T-cell (primary cell): Measurements from ENCODE around the gene SDK2. TPM values are rescaled to one million over a fixed set of nuclear protein-coding genes. Genes with fewer than 3 reads are reported as not detected.

Experiments
- ATAC-seq, 4 experiments: fragments of 200-7000 bp in 3 of 4; fragments of 150-1000 bp in 1 of 4; cut with Tn5 transposase; replicated peaks in 1 of 4; 1 replicate in 3 of 4; 2 replicates in 1 of 4; pipeline ENCODE4 v1.10.0; 2021; ENCODE audit warnings: moderate library complexity in 3 of 4, mild to moderate bottlenecking in 2 of 4, moderate number of reproducible peaks in 1 of 4
- CTCF ChIA-PET, 2 donors: fragments of 300-600 bp; sonication (Branson Sonifier 250); formaldehyde crosslinking; loops; one replicate each; lab custom pipeline; 2022; ENCODE audit warnings: antibody characterized with exemption in 2 of 2; lab: Charles Lee
- POLR2A ChIA-PET, 2 donors: fragments of 300-600 bp; sonication (Branson Sonifier 250); formaldehyde crosslinking; loops; one replicate each; lab custom pipeline; 2022; ENCODE audit warnings: antibody characterized with exemption in 2 of 2; lab: Charles Lee
- DNase-seq, 35 experiments: peaks; one replicate each; pipeline versions ENCODE4 v3.0.0 to v3.0.0-alpha.2; 2013 to 2023
- H3K27ac ChIP-seq: one replicate; pipeline ENCODE4 v1.5.1; 2013; ENCODE audit warnings: low read length
- H3K27me3 ChIP-seq, 2 experiments: replicated peaks in 1 of 2; 1 replicate in 1 of 2; 2 replicates in 1 of 2; pipeline versions ENCODE4 v1.6.1 to v1.7.0; 2013; ENCODE audit warnings: low read length in 1 of 2, mixed read lengths in 1 of 2; ENCODE audit not compliant: control insufficient read depth in 2 of 2, insufficient read depth in 2 of 2; ENCODE audit errors: extremely low read depth in 1 of 2
- H3K36me3 ChIP-seq, 2 donors: 1 replicate in 1 of 2; 2 replicates in 1 of 2; pipeline versions ENCODE4 v1.6.1 to v1.7.0; 2013; ENCODE audit warnings: low read length in 1 of 2; ENCODE audit not compliant: control insufficient read depth in 2 of 2, insufficient read depth in 1 of 2; ENCODE audit errors: extremely low read depth in 1 of 2
- H3K4me1 ChIP-seq, 2 experiments: 1 replicate in 1 of 2; 2 replicates in 1 of 2; pipeline versions ENCODE4 v1.6.1 to v1.7.0; 2013; ENCODE audit warnings: low read length in 2 of 2, mixed read lengths in 1 of 2; ENCODE audit not compliant: insufficient read depth in 2 of 2, control insufficient read depth in 1 of 2; ENCODE audit errors: extremely low read depth in 1 of 2
- H3K4me3 ChIP-seq, 2 donors: 1 replicate in 1 of 2; 2 replicates in 1 of 2; pipeline versions ENCODE4 v1.5.1 to v1.7.0; 2013; ENCODE audit warnings: mild to moderate bottlenecking in 2 of 2, low read length in 1 of 2, moderate library complexity in 1 of 2; ENCODE audit not compliant: control insufficient read depth in 1 of 2; ENCODE audit errors: extremely low read depth in 1 of 2
- H3K9me3 ChIP-seq: 2 replicates; pipeline ENCODE4 v1.7.0; 2013
- H3K27ac Mint-ChIP-seq, 2 donors: one replicate each; pipeline ENCODE4 v1.8.0; 2020 to 2021; ENCODE audit warnings: mild to moderate bottlenecking in 2 of 2, mixed read lengths in 2 of 2
- H3K27me3 Mint-ChIP-seq, 2 donors: one replicate each; pipeline ENCODE4 v1.8.0; 2021 to 2022; ENCODE audit warnings: mixed read lengths in 2 of 2
- H3K36me3 Mint-ChIP-seq: one replicate; pipeline ENCODE4 v1.8.0; 2021; ENCODE audit warnings: mixed read lengths
- H3K4me1 Mint-ChIP-seq, 3 donors: one replicate each; pipeline ENCODE4 v1.8.0; 2020 to 2022; ENCODE audit warnings: mixed read lengths in 3 of 3, mild to moderate bottlenecking in 1 of 3
- H3K4me3 Mint-ChIP-seq, 3 donors: one replicate each; pipeline ENCODE4 v1.8.0; 2020 to 2022; ENCODE audit warnings: mild to moderate bottlenecking in 3 of 3, mixed read lengths in 3 of 3, moderate library complexity in 3 of 3
- H3K9me3 Mint-ChIP-seq, 3 donors: one replicate each; pipeline ENCODE4 v1.8.0; 2020 to 2022; ENCODE audit warnings: mixed read lengths in 3 of 3
- WGBS: methylation state at CpG from one replicate; pipeline ENCODE4 v1.1.5; 2013; ENCODE audit warnings: missing lambda C conversion rate; ENCODE audit not compliant: insufficient coverage; 5-methylcytosine and 5-hydroxymethylcytosine counted together
- total RNA-seq, 35 experiments: library from RNA in 6 of 35; stranded (reverse) in 6 of 35; fragments of 120-200 nt in 1 of 35; gene quantifications; one replicate each; pipeline versions ENCODE4 v1.2.1 to v1.2.4 and lab custom pipeline; 2013 to 2026

Gene SDK2
- total RNA-seq, 5 donors from 2014 or later (not counting 1 experiment from before 2014, with no cell fraction given) = 2.9 to 8.3 (median 4.8) TPM

GRCh38 chr17:73555199-73555960, 88.9 kb downstream of the SDK2 start:
- peaks cover 14 to 26% (median 23%) of the 10 kb centered on the region in 3 donors for H3K4me1 Mint-ChIP-seq
- Histone ChIP-seq H3K27ac (no peak overlapping the region), H3K9me3 (no peaks in the 10 kb centered on the region), H3K4me3 (no peak overlapping the region), H3K4me1 (peaks cover 0 to 15% of the 10 kb centered on the region in 2 experiments), H3K36me3 (no peaks in the 10 kb centered on the region), H3K27me3 (peaks cover 0 to 29% of the 10 kb centered on the region in 2 experiments)
- CTCF ChIA-PET = no interaction called here
- no peak overlapping the region for H3K4me3 Mint-ChIP-seq
- H3K36me3 Mint-ChIP-seq = no peaks in the 10 kb centered on the region
- peaks cover 0 to 6% (median 2%) of the 10 kb centered on the region in 3 donors for H3K9me3 Mint-ChIP-seq
- H3K27ac Mint-ChIP-seq = no peak overlapping the region
- no peaks in the 10 kb centered on the region for H3K27me3 Mint-ChIP-seq
- DNase-seq (no peak), ATAC-seq (no peak)
- WGBS = 97% methylated on average over 6 of the region's 13 CpGs
- POLR2A ChIA-PET = interaction anchor here in 1 of 2 donors (0.6 kb wide), 1 partner anchor 1964 kb away, joined by 3 read pairs; no protein-coding TSS in a partner anchor

- H3K4me3 ChIP-seq = no peak overlapping the region
- no peak for DNase-seq
- no peaks in the 10 kb centered on the region for H3K36me3 ChIP-seq
- H3K27ac ChIP-seq = no peak overlapping the region
- peaks cover 0 to 15% of the 10 kb centered on the region in 2 experiments for H3K4me1 ChIP-seq
- Mint-ChIP-seq H3K36me3 (no peaks in the 10 kb centered on the region), H3K9me3 (peaks cover 0 to 6% (median 2%) of the 10 kb centered on the region in 3 donors), H3K4me1 (peaks cover 14 to 28% (median 23%) of the 10 kb centered on the region in 3 donors), H3K27me3 (no peaks in the 10 kb centered on the region), H3K27ac (no peak overlapping the region), H3K4me3 (no peak overlapping the region)
- H3K9me3 ChIP-seq = no peaks in the 10 kb centered on the region
- ATAC-seq = no peak
- ChIA-PET CTCF (no interaction called here), POLR2A (interaction anchor here in 1 of 2 donors (0.7 kb wide), 1 partner anchor 76 kb away, joined by 3 read pairs; no protein-coding TSS in a partner anchor)
- H3K27me3 ChIP-seq = peaks cover 0 to 29% of the 10 kb centered on the region in 2 experiments
Measured at GRCh38 chr17:73554498-73554897, 89.7 kb downstream of the SDK2 start.

GRCh38 chr17:73553311-73553710, 90.9 kb downstream of the SDK2 start:
- Mint-ChIP-seq H3K9me3 (peaks cover 0 to 6% (median 2%) of the 10 kb centered on the region in 3 donors), H3K36me3 (no peaks in the 10 kb centered on the region), H3K4me3 (no peak overlapping the region), H3K27me3 (no peaks in the 10 kb centered on the region), H3K4me1 (peaks cover 12 to 27% (median 16%) of the 10 kb centered on the region in 3 donors), H3K27ac (no peak overlapping the region)
- ChIA-PET POLR2A (no interaction called here), CTCF (no interaction called here)
- Histone ChIP-seq H3K27me3 (peaks cover 0 to 36% of the 10 kb centered on the region in 2 experiments), H3K27ac (no peak overlapping the region), H3K36me3 (no peaks in the 10 kb centered on the region), H3K4me3 (no peak overlapping the region), H3K4me1 (peaks cover 0 to 15% of the 10 kb centered on the region in 2 experiments), H3K9me3 (no peaks in the 10 kb centered on the region)
- no CpG with 5 or more reads among the region's 2 CpGs for WGBS
- ATAC-seq (no peak), DNase-seq (no peak)

- DNase-seq (no peak), ATAC-seq (no peak)
- CTCF ChIA-PET = interaction anchor here in 1 of 2 donors (0.5 kb wide), 1 partner anchor 1555 kb away, joined by 3 read pairs; no protein-coding TSS in a partner anchor
- H3K27me3 Mint-ChIP-seq = no peaks in the 10 kb centered on the region
- H3K9me3 ChIP-seq = no peaks in the 10 kb centered on the region
- no peaks in the 10 kb centered on the region for H3K36me3 Mint-ChIP-seq
- peaks cover 16 to 29% (median 20%) of the 10 kb centered on the region in 3 donors for H3K4me1 Mint-ChIP-seq
- H3K4me3 ChIP-seq = no peak overlapping the region
- no peak overlapping the region for H3K27ac ChIP-seq
- H3K36me3 ChIP-seq = no peaks in the 10 kb centered on the region
- H3K27me3 ChIP-seq = peaks cover 0 to 37% of the 10 kb centered on the region in 2 experiments
- H3K27ac Mint-ChIP-seq = peak overlapping the region in 1 of 2 donors; percentile 66
- H3K9me3 Mint-ChIP-seq = peaks cover 0 to 6% (median 2%) of the 10 kb centered on the region in 3 donors
- POLR2A ChIA-PET = no interaction called here
- H3K4me3 Mint-ChIP-seq = peak overlapping the region in 2 of 3 donors; percentile 74 to 76
- WGBS = 86% methylated on average over 25 of the region's 30 CpGs
- peaks cover 0 to 15% of the 10 kb centered on the region in 2 experiments for H3K4me1 ChIP-seq
Measured at GRCh38 chr17:73552300-73553048, 91.8 kb downstream of the SDK2 start.

- Histone ChIP-seq H3K4me3 (no peak overlapping the region), H3K9me3 (no peaks in the 10 kb centered on the region), H3K27me3 (peaks cover 0 to 37% of the 10 kb centered on the region in 2 experiments), H3K27ac (no peak overlapping the region), H3K4me1 (peaks cover 0 to 19% of the 10 kb centered on the region in 2 experiments), H3K36me3 (no peaks in the 10 kb centered on the region)
- CTCF ChIA-PET = no interaction called here
- DNase-seq (peak in 15 of 35 experiments; percentile 3 to 42 (median 18)), ATAC-seq (peak in 3 of 4 experiments; percentile 39 to 66 (median 46))
- peak overlapping the region in 1 of 2 donors; percentile 66 for H3K27ac Mint-ChIP-seq
- H3K36me3 Mint-ChIP-seq = no peaks in the 10 kb centered on the region
- H3K4me1 Mint-ChIP-seq = peaks cover 22 to 36% (median 25%) of the 10 kb centered on the region in 3 donors
- POLR2A ChIA-PET = no interaction called here
- 8% methylated on average over 4 of the region's 5 CpGs for WGBS
- peak overlapping the region; percentile 74 to 80 (median 76) for H3K4me3 Mint-ChIP-seq
- peaks cover 0 to 6% (median 2%) of the 10 kb centered on the region in 3 donors for H3K9me3 Mint-ChIP-seq
- H3K27me3 Mint-ChIP-seq = no peaks in the 10 kb centered on the region
Measured at GRCh38 chr17:73551759-73552158, 92.5 kb downstream of the SDK2 start.

GRCh38 chr17:73551144-73551543, 93.1 kb downstream of the SDK2 start:
- POLR2A ChIA-PET = no interaction called here

More at GRCh38 chr17:73551144-73551543, 93.1 kb downstream of the SDK2 start:
- ATAC-seq (no peak), DNase-seq (no peak)
- Mint-ChIP-seq H3K4me1 (peaks cover 22 to 40% (median 28%) of the 10 kb centered on the region in 3 donors), H3K9me3 (peaks cover 0 to 6% (median 2%) of the 10 kb centered on the region in 3 donors), H3K27me3 (no peaks in the 10 kb centered on the region), H3K4me3 (peak overlapping the region in 1 of 3 donors; percentile 74), H3K27ac (no peak overlapping the region), H3K36me3 (no peaks in the 10 kb centered on the region)
- Histone ChIP-seq H3K9me3 (no peaks in the 10 kb centered on the region), H3K4me1 (peaks cover 0 to 24% of the 10 kb centered on the region in 2 experiments), H3K27me3 (peaks cover 0 to 37% of the 10 kb centered on the region in 2 experiments), H3K4me3 (no peak overlapping the region), H3K27ac (no peak overlapping the region), H3K36me3 (no peaks in the 10 kb centered on the region)
- CTCF ChIA-PET = no interaction called here
- WGBS = 85% methylated on average over 12 of the region's 20 CpGs
